Measurements from ENCODE around the gene C2orf81. TPM values are rescaled to one million over a fixed set of nuclear protein-coding genes. Genes with fewer than 3 reads are reported as not detected.
A peak's percentile ranks its signal among the peaks of the same experiment; 100 is the strongest.
"Not testable (repeated sequence)": the region's sequence is repeated elsewhere in the genome, so short reads cannot be mapped to it uniquely, and the experiment has no call there.

C2orf81 gene
- 6.6 TPM for polyA plus RNA-seq (2012; ENCODE audit: insufficient read depth, insufficient read length, low read depth)

- no peaks in the 10 kb centered on the region for H3K4me1 ChIP-seq
- DNase-seq: peak; percentile 89
- H3K27me3 ChIP-seq: no peaks in the 10 kb centered on the region
- H3K4me3 ChIP-seq (ENCODE audit: low read depth, low read length): peak within 1 kb of the TSS; percentile 78
- no peaks in the 10 kb centered on the region for H3K36me3 ChIP-seq
- no peaks in the 10 kb centered on the region for H3K9me3 ChIP-seq
- no peak for TF ChIP-seq CTCF (IDR thresholded peaks at IDR 0.05; ENCODE audit: low read depth, low read length)
These were observed at the start of gene C2orf81, which contains the start of gene WDR54 for GRCh38 chr2:74421221-74421870. C2orf81 (minus strand) TSS chr2:74421619; CDS start chr2:74421560, 59 bp downstream. WDR54 (plus strand) TSS chr2:74421730; CDS start chr2:74422154, 424 bp downstream.

- DNase-seq; H3K36me3 ChIP-seq; H3K27me3 ChIP-seq; H3K4me3 ChIP-seq (ENCODE audit: low read depth, low read length); H3K9me3 ChIP-seq; H3K4me1 ChIP-seq: not testable (repeated sequence)
These were observed 49.3 kb upstream of the C2orf81 start for GRCh38 chr2:74470742-74471141.

GRCh38 chr2:74464406-74464805 is 43.0 kb upstream of the C2orf81 start:
- Histone ChIP-seq H3K27me3 (no peaks in the 10 kb centered on the region), H3K4me1 (no peaks in the 10 kb centered on the region), H3K4me3 (ENCODE audit: low read depth, low read length) (peak overlapping the region; percentile 70), H3K9me3 (no peaks in the 10 kb centered on the region), H3K36me3 (no peaks in the 10 kb centered on the region; the same call in 1 of the 2 replicates)
- no peak for DNase-seq
- no peak for TF ChIP-seq CTCF (IDR thresholded peaks at IDR 0.05; ENCODE audit: low read depth, low read length)

DNA sequence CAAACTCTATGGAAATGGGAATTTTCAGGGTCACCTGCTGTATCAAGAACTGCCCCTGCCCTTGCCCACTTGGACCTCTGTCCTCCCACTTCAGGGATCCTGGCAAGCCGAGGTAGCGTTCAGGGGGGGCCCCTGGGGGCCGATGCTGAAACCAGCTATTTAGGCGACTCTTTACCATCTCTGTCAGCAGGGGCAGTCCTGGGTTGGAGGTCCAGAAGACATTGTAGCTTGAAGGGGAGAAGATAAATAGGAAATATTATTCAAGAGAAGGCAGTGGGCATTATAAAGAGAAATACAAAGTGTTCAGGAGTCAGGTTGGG is 41.3 kb upstream of the C2orf81 start:
- no peaks in the 10 kb centered on the region for H3K9me3 ChIP-seq
- no peaks in the 10 kb centered on the region; the same call in 1 of the 2 replicates for H3K36me3 ChIP-seq
- DNase-seq: no peak
- no peak overlapping the region for H3K4me3 ChIP-seq (ENCODE audit: low read depth, low read length)
- H3K4me1 ChIP-seq: no peaks in the 10 kb centered on the region
- no peak for TF ChIP-seq CTCF (IDR thresholded peaks at IDR 0.05; ENCODE audit: low read depth, low read length)
- no peaks in the 10 kb centered on the region for H3K27me3 ChIP-seq

DNA sequence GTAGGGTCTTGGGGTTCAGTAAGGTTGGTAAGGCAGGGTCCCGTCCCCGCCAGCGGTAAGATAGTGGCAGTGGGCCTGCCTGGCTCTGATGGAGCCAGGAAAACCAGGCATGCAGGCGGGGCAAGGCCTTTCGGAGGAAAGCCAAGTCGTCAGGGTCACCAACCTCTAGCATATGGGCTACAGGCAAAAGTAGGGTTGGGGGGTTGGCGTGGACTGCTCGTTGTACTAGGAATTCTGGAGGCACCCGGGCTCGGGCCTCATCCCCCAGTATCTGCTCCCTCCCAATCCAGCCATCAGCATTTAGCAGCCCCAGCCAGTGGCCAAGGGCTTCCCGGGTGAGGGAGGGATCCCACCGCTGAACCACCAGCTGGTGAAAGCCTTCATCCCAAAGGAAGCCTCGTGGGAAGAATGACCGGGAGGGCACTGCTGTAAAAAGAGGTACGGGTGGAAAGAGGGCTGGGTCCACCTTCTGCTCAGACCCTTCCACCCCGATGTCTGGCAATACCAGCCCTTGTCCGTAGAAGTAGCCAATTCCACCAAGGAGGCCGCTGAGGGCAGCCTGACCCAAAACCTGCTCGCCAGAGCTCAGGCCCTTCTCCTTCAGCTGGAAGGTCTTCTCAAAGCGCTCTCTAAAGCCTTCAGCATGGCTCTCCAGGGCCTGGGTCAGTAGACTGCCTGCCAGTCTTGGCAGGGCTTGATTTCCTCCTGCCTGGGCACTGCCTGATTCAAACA is 40.8 kb upstream of the C2orf81 start:
- DNase-seq: no peak

More for the DNA sequence above, 40.8 kb upstream of the C2orf81 start:
- H3K27me3 ChIP-seq: no peaks in the 10 kb centered on the region
- H3K36me3 ChIP-seq: no peaks in the 10 kb centered on the region; the same call in 1 of the 2 replicates
- H3K4me3 ChIP-seq (ENCODE audit: low read depth, low read length): no peak overlapping the region
- no peaks in the 10 kb centered on the region for H3K9me3 ChIP-seq
- H3K4me1 ChIP-seq: no peaks in the 10 kb centered on the region
- TF ChIP-seq CTCF (IDR thresholded peaks at IDR 0.05; ENCODE audit: low read depth, low read length): no peak
